Subcutaneous adipose tissue (tissue), 4 donors: ENCODE data around the gene CCDC127. TPM values are rescaled to one million over a fixed set of nuclear protein-coding genes. Genes with fewer than 3 reads are reported as not detected.

Source experiments
- CTCF ChIP-seq: fragments of 450-650 bp; IDR thresholded peaks from one replicate; pipeline ENCODE4 v1.5.1; 2016; ENCODE audit warnings: low read depth, mild to moderate bottlenecking, control low read depth, antibody characterized with exemption, moderate library complexity
- total RNA-seq, 4 donors: library from RNA; depleted of rRNA; stranded (reverse); fragments of >200 nt; gene quantifications; one replicate each; pipeline ENCODE4 v1.1.0, GENCODE V29; 2016

The CCDC127 gene
- total RNA-seq, 4 donors from 2014 or later, result 4.9 to 6.5 (median 5.8) TPM

GRCh38 chr5:170971-171800 lies 46.8 kb downstream of the CCDC127 start:
- no peak for TF ChIP-seq CTCF

- TF ChIP-seq CTCF, result no peak
These were observed 48.2 kb downstream of the CCDC127 start for GRCh38 chr5:169728-170094.

GRCh38 chr5:169071-169727 lies 48.8 kb downstream of the CCDC127 start:
- TF ChIP-seq CTCF, result no peak

GRCh38 chr5:167982-168660 lies 49.8 kb downstream of the CCDC127 start:
- TF ChIP-seq CTCF, result no peak

GRCh38 chr5:167511-167910 lies 50.4 kb downstream of the CCDC127 start:
- no peak for TF ChIP-seq CTCF

GRCh38 chr5:166441-167372 lies 51.2 kb downstream of the CCDC127 start:
- no peak for TF ChIP-seq CTCF
